Hepatocyte (in vitro differentiated cells): ENCODE data around the gene TOB1.

ENCODE experiments used
- EZH2 ChIP-seq: fragments of 200-600 bp; sonication (generic); IDR thresholded peaks from 2 replicates; pipeline ENCODE4 v1.6.1; 2016; ENCODE audit warnings: antibody characterized with exemption, mild to moderate bottlenecking, borderline replicate concordance
- TF ChIP-seq, protein P1 (sequence below): fragments of 200-600 bp; sonication (generic); IDR thresholded peaks from 2 replicates; pipeline ENCODE4 v1.5.1; 2016; ENCODE audit warnings: antibody characterized with exemption, mild to moderate bottlenecking; ENCODE audit not compliant: poor library complexity

DNA sequence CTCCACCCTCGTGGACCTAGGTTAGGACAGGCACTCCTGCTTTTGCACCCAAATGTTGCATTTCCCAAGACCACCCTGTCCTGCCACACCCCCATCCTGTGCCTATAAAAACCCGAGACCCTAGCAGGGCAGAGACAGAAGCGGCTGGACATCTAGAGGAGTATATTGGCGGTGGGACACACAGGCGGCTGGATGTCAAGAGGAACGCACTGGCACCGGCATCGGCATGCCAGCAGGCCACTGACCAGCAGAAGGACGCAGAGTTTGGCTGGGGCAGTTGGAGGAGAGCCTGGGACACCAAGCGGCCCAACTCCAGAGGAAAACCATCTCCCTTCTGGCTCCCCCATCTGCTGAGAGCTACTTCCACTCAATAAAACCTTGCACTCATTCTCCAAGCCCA, 45.5 kb downstream of the TOB1 start:
- TF ChIP-seq, protein P1, sequence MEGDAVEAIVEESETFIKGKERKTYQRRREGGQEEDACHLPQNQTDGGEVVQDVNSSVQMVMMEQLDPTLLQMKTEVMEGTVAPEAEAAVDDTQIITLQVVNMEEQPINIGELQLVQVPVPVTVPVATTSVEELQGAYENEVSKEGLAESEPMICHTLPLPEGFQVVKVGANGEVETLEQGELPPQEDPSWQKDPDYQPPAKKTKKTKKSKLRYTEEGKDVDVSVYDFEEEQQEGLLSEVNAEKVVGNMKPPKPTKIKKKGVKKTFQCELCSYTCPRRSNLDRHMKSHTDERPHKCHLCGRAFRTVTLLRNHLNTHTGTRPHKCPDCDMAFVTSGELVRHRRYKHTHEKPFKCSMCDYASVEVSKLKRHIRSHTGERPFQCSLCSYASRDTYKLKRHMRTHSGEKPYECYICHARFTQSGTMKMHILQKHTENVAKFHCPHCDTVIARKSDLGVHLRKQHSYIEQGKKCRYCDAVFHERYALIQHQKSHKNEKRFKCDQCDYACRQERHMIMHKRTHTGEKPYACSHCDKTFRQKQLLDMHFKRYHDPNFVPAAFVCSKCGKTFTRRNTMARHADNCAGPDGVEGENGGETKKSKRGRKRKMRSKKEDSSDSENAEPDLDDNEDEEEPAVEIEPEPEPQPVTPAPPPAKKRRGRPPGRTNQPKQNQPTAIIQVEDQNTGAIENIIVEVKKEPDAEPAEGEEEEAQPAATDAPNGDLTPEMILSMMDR = no peak
- no peak for TF ChIP-seq EZH2
